ENCODE measurements around the gene ACVR1C. TPM values are rescaled to one million over a fixed set of nuclear protein-coding genes. Genes with fewer than 3 reads are reported as not detected.
"Not testable (repeated sequence)": the region's sequence is repeated elsewhere in the genome, so short reads cannot be mapped to it uniquely, and the experiment has no call there.

ACVR1C gene
- polyA plus RNA-seq, 3 donors, result 0.05 TPM; not detected in 2

- H3K4me2 ChIP-seq (replicated peaks; ENCODE audit: extremely low read depth, low read length, poor library complexity, severe bottlenecking), result no peak overlapping the region
- H3K27me3 Mint-ChIP-seq (ENCODE audit: low read depth in 3 of 3), result peaks cover 0 to 4% (median 2%) of the 10 kb centered on the region in 3 donors
- H3K4me1 ChIP-seq (ENCODE audit: control insufficient read depth in 1 of 2, insufficient read depth in 2 of 2, low read length in 2 of 2), result no peaks in the 10 kb centered on the region
- intact Hi-C loops (cut with micrococcal nuclease), result no loop called here
- no peak overlapping the region for H3K4me3 Mint-ChIP-seq
- DNase-seq, result no peak
- H4K20me1 ChIP-seq (ENCODE audit: insufficient read depth, low read length), result no peaks in the 10 kb centered on the region
- no peaks in the 10 kb centered on the region for H3K79me2 ChIP-seq (ENCODE audit: insufficient read depth, low read length)
- H3K36me3 Mint-ChIP-seq, result no peaks in the 10 kb centered on the region
- no peaks in the 10 kb centered on the region for H3K9me3 ChIP-seq (replicated peaks in 1 of 2; ENCODE audit: control insufficient read depth in 1 of 2, insufficient read depth in 1 of 2, low read length in 2 of 2)
- no peak overlapping the region for H3K4me3 ChIP-seq (replicated peaks in 1 of 3; ENCODE audit: low read depth in 2 of 3, low read length in 3 of 3)
- no peak overlapping the region for H3K27ac Mint-ChIP-seq
- no peak overlapping the region for H3K27ac ChIP-seq (ENCODE audit: low read depth in 1 of 2, low read length in 2 of 2)
- 63% methylated on average over 1 of the region's 2 CpGs for WGBS (ENCODE audit: insufficient coverage)
- no peaks in the 10 kb centered on the region for H3K9me3 Mint-ChIP-seq
- H3K9ac ChIP-seq (ENCODE audit: insufficient read depth, low read length, poor library complexity, severe bottlenecking), result no peak overlapping the region
- peaks cover 2% of the 10 kb centered on the region for H3K4me1 Mint-ChIP-seq
- TF ChIP-seq CTCF (IDR thresholded peaks at IDR 0.05), result no peak
- H2AFZ ChIP-seq (ENCODE audit: insufficient read depth, low read depth, low read length, poor library complexity, severe bottlenecking), result no peak overlapping the region
- no peaks in the 10 kb centered on the region for H3K36me3 ChIP-seq (replicated peaks in 1 of 2; ENCODE audit: control insufficient read depth in 1 of 2, insufficient read depth in 2 of 2, low read length in 2 of 2)
- no peaks in the 10 kb centered on the region for H3K27me3 ChIP-seq (ENCODE audit: control insufficient read depth in 2 of 2, insufficient read depth in 2 of 2, low read length in 2 of 2)
Measured at GRCh38 chr2:157526070-157526469, 102.6 kb downstream of the ACVR1C start.

- WGBS (ENCODE audit: insufficient coverage), result no CpG with 5 or more reads among the region's 4 CpGs
- DNase-seq, result no peak
- Mint-ChIP-seq H3K36me3 (no peaks in the 10 kb centered on the region), H3K27me3 (ENCODE audit: low read depth in 3 of 3) (peaks cover 0 to 4% (median 2%) of the 10 kb centered on the region in 3 donors), H3K4me3 (no peak overlapping the region), H3K27ac (no peak overlapping the region), H3K4me1 (peaks cover 2% of the 10 kb centered on the region), H3K9me3 (peaks cover 0 to 2% (median 0%) of the 10 kb centered on the region in 7 donors)
- Histone ChIP-seq H3K4me3 (replicated peaks in 1 of 3; ENCODE audit: low read depth in 2 of 3, low read length in 3 of 3) (no peak overlapping the region), H3K9ac (ENCODE audit: insufficient read depth, low read length, poor library complexity, severe bottlenecking) (no peak overlapping the region), H3K9me3 (replicated peaks in 1 of 2; ENCODE audit: control insufficient read depth in 1 of 2, insufficient read depth in 1 of 2, low read length in 2 of 2) (no peaks in the 10 kb centered on the region), H3K27me3 (ENCODE audit: control insufficient read depth in 2 of 2, insufficient read depth in 2 of 2, low read length in 2 of 2) (no peaks in the 10 kb centered on the region), H4K20me1 (ENCODE audit: insufficient read depth, low read length) (no peaks in the 10 kb centered on the region), H3K27ac (ENCODE audit: low read depth in 1 of 2, low read length in 2 of 2) (no peak overlapping the region), H3K36me3 (replicated peaks in 1 of 2; ENCODE audit: control insufficient read depth in 1 of 2, insufficient read depth in 2 of 2, low read length in 2 of 2) (no peaks in the 10 kb centered on the region), H2AFZ (ENCODE audit: insufficient read depth, low read depth, low read length, poor library complexity, severe bottlenecking) (no peak overlapping the region), H3K4me2 (replicated peaks; ENCODE audit: extremely low read depth, low read length, poor library complexity, severe bottlenecking) (no peak overlapping the region), H3K4me1 (ENCODE audit: control insufficient read depth in 1 of 2, insufficient read depth in 2 of 2, low read length in 2 of 2) (no peaks in the 10 kb centered on the region), H3K79me2 (ENCODE audit: insufficient read depth, low read length) (no peaks in the 10 kb centered on the region)
- TF ChIP-seq CTCF (IDR thresholded peaks at IDR 0.05), result no peak
- intact Hi-C loops (cut with micrococcal nuclease), result no loop called here
Measured at GRCh38 chr2:157523270-157524247, 105.1 kb downstream of the ACVR1C start.

- H3K27me3 ChIP-seq (ENCODE audit: control insufficient read depth in 2 of 2, insufficient read depth in 2 of 2, low read length in 2 of 2); H3K27ac ChIP-seq (ENCODE audit: low read depth in 1 of 2, low read length in 2 of 2); H3K9me3 Mint-ChIP-seq; H3K27ac Mint-ChIP-seq; H3K4me1 ChIP-seq (ENCODE audit: control insufficient read depth in 1 of 2, insufficient read depth in 2 of 2, low read length in 2 of 2); H3K4me1 Mint-ChIP-seq; H3K27me3 Mint-ChIP-seq (ENCODE audit: low read depth in 3 of 3); DNase-seq; H2AFZ ChIP-seq (ENCODE audit: insufficient read depth, low read depth, low read length, poor library complexity, severe bottlenecking); H3K9ac ChIP-seq (ENCODE audit: insufficient read depth, low read length, poor library complexity, severe bottlenecking); H3K9me3 ChIP-seq (replicated peaks in 1 of 2; ENCODE audit: control insufficient read depth in 1 of 2, insufficient read depth in 1 of 2, low read length in 2 of 2); H3K4me2 ChIP-seq (replicated peaks; ENCODE audit: extremely low read depth, low read length, poor library complexity, severe bottlenecking); H3K4me3 Mint-ChIP-seq; H4K20me1 ChIP-seq (ENCODE audit: insufficient read depth, low read length); H3K4me3 ChIP-seq (replicated peaks in 1 of 3; ENCODE audit: low read depth in 2 of 3, low read length in 3 of 3); H3K79me2 ChIP-seq (ENCODE audit: insufficient read depth, low read length); H3K36me3 Mint-ChIP-seq; H3K36me3 ChIP-seq (replicated peaks in 1 of 2; ENCODE audit: control insufficient read depth in 1 of 2, insufficient read depth in 2 of 2, low read length in 2 of 2); intact Hi-C loops (cut with micrococcal nuclease): not testable (repeated sequence)
- 96% methylated on average over 6 of the region's 15 CpGs for WGBS (ENCODE audit: insufficient coverage)
Measured at GRCh38 chr2:157514966-157515365, 113.7 kb downstream of the ACVR1C start.

Data from CD14-positive monocyte (primary cell).